ENCODE data around the gene DLG2. TPM values are rescaled to one million over a fixed set of nuclear protein-coding genes. Genes with fewer than 3 reads are reported as not detected.

Gene DLG2
- total and polyA plus RNA-seq, 9 of the 15 experiments (the other 6 are each of a cell fraction or from before 2014, with no cell fraction given): 0.52 to 1.6 (median 0.95) TPM

GRCh38 chr11:85385547-85385946 lies 241.6 kb downstream of the DLG2 start (continued):
- TF ChIP-seq ZBTB40 (IDR thresholded peaks at IDR 0.05) (no peak), ZBTB40 (CRISPR knock-in tag; IDR thresholded peaks at IDR 0.05) (no peak), ID3 (CRISPR knock-in tag; IDR thresholded peaks at IDR 0.05) (no peak), ID3 (tag; IDR thresholded peaks at IDR 0.05) (no peak), ZHX1 (conservative IDR thresholded peaks at IDR 0.05; ENCODE audit: low read length) (no peak), E2F8 (IDR thresholded peaks at IDR 0.05; ENCODE audit: low read depth, partially characterized antibody) (no peak)

All from K562 (cell line).